Smooth muscle cell (in vitro differentiated cells): ENCODE data around the gene SPAG4. TPM values are rescaled to one million over a fixed set of nuclear protein-coding genes. Genes with fewer than 3 reads are reported as not detected.

ENCODE experiments used
- DNase-seq: peaks from one replicate; lab custom pipeline; 2025; ENCODE audit not compliant: unreplicated experiment; lab: John Stamatoyannopoulos, UW
- H2AFZ ChIP-seq: fragments of 200-600 bp; sonication (generic); 2 replicates; pipeline ENCODE4 v1.6.0; 2016; ENCODE audit warnings: antibody characterized with exemption, low read depth, mild to moderate bottlenecking
- H3F3A ChIP-seq: fragments of 200-600 bp; sonication (generic); 2 replicates; pipeline ENCODE4 v1.6.0; 2017; ENCODE audit warnings: antibody characterized with exemption, low read depth
- H3K27ac ChIP-seq: fragments of 200-600 bp; sonication (generic); 2 replicates; pipeline ENCODE4 v1.5.1; 2016; ENCODE audit warnings: low read depth, mild to moderate bottlenecking
- H3K27me3 ChIP-seq: fragments of 200-600 bp; sonication (generic); 2 replicates; pipeline ENCODE4 v1.6.1; 2016; ENCODE audit warnings: low read depth, mild to moderate bottlenecking
- H3K36me3 ChIP-seq: fragments of 200-600 bp; sonication (generic); 2 replicates; pipeline ENCODE4 v1.5.1; 2016; ENCODE audit warnings: low read depth
- H3K4me1 ChIP-seq: fragments of 200-600 bp; sonication (generic); 2 replicates; pipeline ENCODE4 v1.5.1; 2016; ENCODE audit warnings: low read depth
- H3K4me2 ChIP-seq: fragments of 200-600 bp; sonication (generic); 2 replicates; pipeline ENCODE4 v1.6.0; 2016; ENCODE audit warnings: mild to moderate bottlenecking
- H3K4me3 ChIP-seq: fragments of 200-600 bp; sonication (generic); 2 replicates; pipeline ENCODE4 v1.5.1; 2016; ENCODE audit warnings: mild to moderate bottlenecking
- H3K79me2 ChIP-seq: fragments of 200-600 bp; sonication (generic); 2 replicates; pipeline ENCODE4 v1.6.0; 2016; ENCODE audit warnings: low read depth, mild to moderate bottlenecking
- H3K9ac ChIP-seq: fragments of 200-600 bp; sonication (generic); 2 replicates; pipeline ENCODE4 v1.6.0; 2016; ENCODE audit warnings: low read depth
- H3K9me3 ChIP-seq: fragments of 200-600 bp; sonication (generic); replicated peaks from 2 replicates; pipeline ENCODE4 v1.5.1; 2016; ENCODE audit warnings: low read depth
- H4K20me1 ChIP-seq: fragments of 200-600 bp; sonication (generic); 2 replicates; pipeline ENCODE4 v1.6.0; 2016; ENCODE audit warnings: low read depth
- WGBS: methylation state at CpG from one replicate; pipeline ENCODE4 v1.1.7; 2016; ENCODE audit warnings: low lambda C conversion rate; 5-methylcytosine and 5-hydroxymethylcytosine counted together
- polyA plus RNA-seq: library from polyadenylated mRNA; unstranded; fragments of >200 nt; fragmentation: Nextera tagmentation; extraction: Ambion mirVana; gene quantifications from 2 replicates; pipeline ENCODE4 v1.2.1, GENCODE V29; 2016
- total RNA-seq: library from RNA; depleted of rRNA; stranded (reverse); fragments of >200 nt; gene quantifications from 2 replicates; pipeline ENCODE4 v1.2.3, GENCODE V29; 2014
- TF ChIP-seq, protein P1 (sequence below): fragments of 200-600 bp; sonication (generic); IDR thresholded peaks from 2 replicates; pipeline ENCODE4 v1.5.1; 2017; ENCODE audit warnings: borderline replicate concordance, mild to moderate bottlenecking, antibody characterized with exemption; ENCODE audit not compliant: insufficient read depth, poor library complexity, severe bottlenecking

The SPAG4 gene
- total and polyA plus RNA-seq, 2 experiments from 2014 or later: 9.3 to 27.6 TPM

- H3K27me3 ChIP-seq: no peaks in the 10 kb centered on the region
- H3K4me1 ChIP-seq: peaks cover 37% of the 10 kb centered on the region
Observed at GRCh38 chr20:35664466-35665206, 49.0 kb downstream of the SPAG4 start, which contains the start of the genes CPNE1 and RBM12. TSS of gene CPNE1 (minus strand) at chr20:35664900. CDS start at chr20:35632923, 31,977 bp downstream. TSS of gene RBM12 (minus strand) at chr20:35664900. CDS start at chr20:35655322, 9,578 bp downstream.

GRCh38 chr20:35665949-35666288 is 50.3 kb downstream of the SPAG4 start:
- DNase-seq: no peak
- over 99% methylated on average over 17 of the region's 17 CpGs for WGBS

More at GRCh38 chr20:35664466-35665206, 49.0 kb downstream of the SPAG4 start, which contains the start of the genes CPNE1 and RBM12:
- peak within 1 kb of the TSS; percentile 80 for H3K4me3 ChIP-seq
- no peaks in the 10 kb centered on the region for H3F3A ChIP-seq
- peaks cover 51% of the 10 kb centered on the region for H3K79me2 ChIP-seq
- DNase-seq: peak; percentile 80
- H3K4me2 ChIP-seq: peak within 1 kb of the TSS; percentile 95
- no peaks in the 10 kb centered on the region for H3K9me3 ChIP-seq
- peaks cover 45% of the 10 kb centered on the region for H4K20me1 ChIP-seq
- H3K9ac ChIP-seq: peak within 1 kb of the TSS; percentile 97
- H3K36me3 ChIP-seq: no peaks in the 10 kb centered on the region
- under 1% methylated on average over 57 of the region's 61 CpGs for WGBS
- TF ChIP-seq, protein P1, sequence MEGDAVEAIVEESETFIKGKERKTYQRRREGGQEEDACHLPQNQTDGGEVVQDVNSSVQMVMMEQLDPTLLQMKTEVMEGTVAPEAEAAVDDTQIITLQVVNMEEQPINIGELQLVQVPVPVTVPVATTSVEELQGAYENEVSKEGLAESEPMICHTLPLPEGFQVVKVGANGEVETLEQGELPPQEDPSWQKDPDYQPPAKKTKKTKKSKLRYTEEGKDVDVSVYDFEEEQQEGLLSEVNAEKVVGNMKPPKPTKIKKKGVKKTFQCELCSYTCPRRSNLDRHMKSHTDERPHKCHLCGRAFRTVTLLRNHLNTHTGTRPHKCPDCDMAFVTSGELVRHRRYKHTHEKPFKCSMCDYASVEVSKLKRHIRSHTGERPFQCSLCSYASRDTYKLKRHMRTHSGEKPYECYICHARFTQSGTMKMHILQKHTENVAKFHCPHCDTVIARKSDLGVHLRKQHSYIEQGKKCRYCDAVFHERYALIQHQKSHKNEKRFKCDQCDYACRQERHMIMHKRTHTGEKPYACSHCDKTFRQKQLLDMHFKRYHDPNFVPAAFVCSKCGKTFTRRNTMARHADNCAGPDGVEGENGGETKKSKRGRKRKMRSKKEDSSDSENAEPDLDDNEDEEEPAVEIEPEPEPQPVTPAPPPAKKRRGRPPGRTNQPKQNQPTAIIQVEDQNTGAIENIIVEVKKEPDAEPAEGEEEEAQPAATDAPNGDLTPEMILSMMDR: no peak
- H3K27ac ChIP-seq: peak within 1 kb of the TSS; percentile 93
- H2AFZ ChIP-seq: peak within 1 kb of the TSS; percentile 57

GRCh38 chr20:35669221-35669620 is 53.6 kb downstream of the SPAG4 start:
- no peak overlapping the region for H3K9ac ChIP-seq
- H4K20me1 ChIP-seq: no peaks in the 10 kb centered on the region
- no peak for DNase-seq
- no peaks in the 10 kb centered on the region for H3K27me3 ChIP-seq
- H3K9me3 ChIP-seq: no peaks in the 10 kb centered on the region
- WGBS: 93% methylated on average over 5 of the region's 5 CpGs
- no peak overlapping the region for H3K4me2 ChIP-seq
- H2AFZ ChIP-seq: no peak overlapping the region
- peaks cover 6% of the 10 kb centered on the region for H3K36me3 ChIP-seq
- TF ChIP-seq, protein P1: no peak
- no peak overlapping the region for H3K27ac ChIP-seq
- no peak overlapping the region for H3K4me3 ChIP-seq
- no peaks in the 10 kb centered on the region for H3K4me1 ChIP-seq
- peaks cover 5% of the 10 kb centered on the region for H3K79me2 ChIP-seq
- H3F3A ChIP-seq: no peaks in the 10 kb centered on the region

More at GRCh38 chr20:35665949-35666288, 50.3 kb downstream of the SPAG4 start:
- Histone ChIP-seq H3K9me3 (no peaks in the 10 kb centered on the region), H2AFZ (no peak overlapping the region), H3K4me2 (no peak overlapping the region), H3K4me1 (peaks cover 26% of the 10 kb centered on the region), H3K36me3 (no peaks in the 10 kb centered on the region), H3K79me2 (peaks cover 38% of the 10 kb centered on the region), H3K27ac (no peak overlapping the region), H4K20me1 (peaks cover 32% of the 10 kb centered on the region), H3F3A (no peaks in the 10 kb centered on the region), H3K9ac (no peak overlapping the region), H3K4me3 (no peak overlapping the region), H3K27me3 (no peaks in the 10 kb centered on the region)
- TF ChIP-seq, protein P1: no peak
